ENCODE results near the gene BCAS3.

The BCAS3 gene

GRCh38 chr17:61247439-61247838, 569.8 kb downstream of the BCAS3 start:
- TF ChIP-seq GATA2 (IDR thresholded peaks at IDR 0.05; ENCODE audit: low read depth, low read length) (no peak), GATA3 (IDR thresholded peaks at IDR 0.05; ENCODE audit: low read depth, low read length) (no peak)

GRCh38 chr17:61248399-61248798, 570.7 kb downstream of the BCAS3 start:
- TF ChIP-seq GATA3 (IDR thresholded peaks at IDR 0.05; ENCODE audit: low read depth, low read length) (peak; percentile 65), GATA2 (IDR thresholded peaks at IDR 0.05; ENCODE audit: low read depth, low read length) (peak; percentile 57; the same call in 1 of the 2 replicates)

- TF ChIP-seq GATA2 (IDR thresholded peaks at IDR 0.05; ENCODE audit: low read depth, low read length) (no peak), GATA3 (IDR thresholded peaks at IDR 0.05; ENCODE audit: low read depth, low read length) (no peak)
Observed at GRCh38 chr17:61249649-61250299, 572.1 kb downstream of the BCAS3 start.

GRCh38 chr17:61250335-61250890, 572.8 kb downstream of the BCAS3 start:
- no peak for TF ChIP-seq GATA2 (IDR thresholded peaks at IDR 0.05; ENCODE audit: low read depth, low read length)
- TF ChIP-seq GATA3 (IDR thresholded peaks at IDR 0.05; ENCODE audit: low read depth, low read length), result no peak

GRCh38 chr17:61251939-61252865, 574.6 kb downstream of the BCAS3 start:
- TF ChIP-seq GATA3 (IDR thresholded peaks at IDR 0.05; ENCODE audit: low read depth, low read length), result no peak
- TF ChIP-seq GATA2 (IDR thresholded peaks at IDR 0.05; ENCODE audit: low read depth, low read length), result no peak

- TF ChIP-seq GATA2 (IDR thresholded peaks at IDR 0.05; ENCODE audit: low read depth, low read length), result no peak
- TF ChIP-seq GATA3 (IDR thresholded peaks at IDR 0.05; ENCODE audit: low read depth, low read length), result no peak
Observed at GRCh38 chr17:61253362-61253761, 575.7 kb downstream of the BCAS3 start.

GRCh38 chr17:61253937-61254574, 576.4 kb downstream of the BCAS3 start:
- TF ChIP-seq GATA2 (IDR thresholded peaks at IDR 0.05; ENCODE audit: low read depth, low read length), result no peak
- no peak for TF ChIP-seq GATA3 (IDR thresholded peaks at IDR 0.05; ENCODE audit: low read depth, low read length)

GRCh38 chr17:61254904-61255303, 577.3 kb downstream of the BCAS3 start:
- TF ChIP-seq GATA3 (IDR thresholded peaks at IDR 0.05; ENCODE audit: low read depth, low read length) (no peak), GATA2 (IDR thresholded peaks at IDR 0.05; ENCODE audit: low read depth, low read length) (no peak)

- TF ChIP-seq GATA3 (IDR thresholded peaks at IDR 0.05; ENCODE audit: low read depth, low read length) (no peak), GATA2 (IDR thresholded peaks at IDR 0.05; ENCODE audit: low read depth, low read length) (no peak)
Observed at GRCh38 chr17:61255647-61256046, 578.0 kb downstream of the BCAS3 start.

- no peak for TF ChIP-seq GATA2 (IDR thresholded peaks at IDR 0.05; ENCODE audit: low read depth, low read length)
- no peak for TF ChIP-seq GATA3 (IDR thresholded peaks at IDR 0.05; ENCODE audit: low read depth, low read length)
Observed at GRCh38 chr17:61259360-61259759, 581.7 kb downstream of the BCAS3 start.

- TF ChIP-seq GATA3 (IDR thresholded peaks at IDR 0.05; ENCODE audit: low read depth, low read length) (no peak), GATA2 (IDR thresholded peaks at IDR 0.05; ENCODE audit: low read depth, low read length) (no peak)
Observed at GRCh38 chr17:61260071-61260797, 582.6 kb downstream of the BCAS3 start.

GRCh38 chr17:61261001-61261637, 583.5 kb downstream of the BCAS3 start:
- TF ChIP-seq GATA2 (IDR thresholded peaks at IDR 0.05; ENCODE audit: low read depth, low read length) (no peak), GATA3 (IDR thresholded peaks at IDR 0.05; ENCODE audit: low read depth, low read length) (no peak)

GRCh38 chr17:61265397-61265796, 587.7 kb downstream of the BCAS3 start:
- TF ChIP-seq GATA3 (IDR thresholded peaks at IDR 0.05; ENCODE audit: low read depth, low read length), result no peak
- no peak for TF ChIP-seq GATA2 (IDR thresholded peaks at IDR 0.05; ENCODE audit: low read depth, low read length)

All from SH-SY5Y (cell line).